ENCODE results near the gene FLOT1.

The FLOT1 gene

GRCh38 chr6:30689985-30690384 lies 52.5 kb downstream of the FLOT1 start:
- Histone ChIP-seq H3K4me3 (ENCODE audit: low read length) (peak overlapping the region; percentile 74), H3K9me3 (ENCODE audit: control insufficient read depth, low read length) (no peaks in the 10 kb centered on the region), H3K9ac (ENCODE audit: low read length) (peak overlapping the region; percentile 50), H3K36me3 (ENCODE audit: control insufficient read depth, insufficient read depth, low read length) (no peaks in the 10 kb centered on the region), H3K4me1 (ENCODE audit: control insufficient read depth, insufficient read depth, low read length) (peaks cover 34% of the 10 kb centered on the region), H3K27me3 (ENCODE audit: control insufficient read depth, insufficient read depth, low read length) (peaks cover 3% of the 10 kb centered on the region)

- no peaks in the 10 kb centered on the region for H3K9me3 ChIP-seq (ENCODE audit: control insufficient read depth, low read length)
- H3K4me3 ChIP-seq (ENCODE audit: low read length), result no peak overlapping the region
- H3K27me3 ChIP-seq (ENCODE audit: control insufficient read depth, insufficient read depth, low read length), result peaks cover 3% of the 10 kb centered on the region
- H3K4me1 ChIP-seq (ENCODE audit: control insufficient read depth, insufficient read depth, low read length), result peaks cover 37% of the 10 kb centered on the region
- no peaks in the 10 kb centered on the region for H3K36me3 ChIP-seq (ENCODE audit: control insufficient read depth, insufficient read depth, low read length)
- H3K9ac ChIP-seq (ENCODE audit: low read length), result no peak overlapping the region
These were observed 53.2 kb downstream of the FLOT1 start for GRCh38 chr6:30689022-30689865.

- no peaks in the 10 kb centered on the region for H3K9me3 ChIP-seq (ENCODE audit: control insufficient read depth, low read length)
- no peak overlapping the region for H3K4me3 ChIP-seq (ENCODE audit: low read length)
- H3K27me3 ChIP-seq (ENCODE audit: control insufficient read depth, insufficient read depth, low read length), result peaks cover 3% of the 10 kb centered on the region
- H3K9ac ChIP-seq (ENCODE audit: low read length), result no peak overlapping the region
- no peaks in the 10 kb centered on the region for H3K36me3 ChIP-seq (ENCODE audit: control insufficient read depth, insufficient read depth, low read length)
- peaks cover 37% of the 10 kb centered on the region for H3K4me1 ChIP-seq (ENCODE audit: control insufficient read depth, insufficient read depth, low read length)
These were observed 53.9 kb downstream of the FLOT1 start for GRCh38 chr6:30688569-30688968.

GRCh38 chr6:30687659-30688431 lies 54.6 kb downstream of the FLOT1 start:
- Histone ChIP-seq H3K27me3 (ENCODE audit: control insufficient read depth, insufficient read depth, low read length) (peaks cover 3% of the 10 kb centered on the region), H3K4me3 (ENCODE audit: low read length) (no peak overlapping the region), H3K9me3 (ENCODE audit: control insufficient read depth, low read length) (no peaks in the 10 kb centered on the region), H3K9ac (ENCODE audit: low read length) (peak overlapping the region; percentile 71), H3K36me3 (ENCODE audit: control insufficient read depth, insufficient read depth, low read length) (no peaks in the 10 kb centered on the region), H3K4me1 (ENCODE audit: control insufficient read depth, insufficient read depth, low read length) (peaks cover 37% of the 10 kb centered on the region)

- peaks cover 3% of the 10 kb centered on the region for H3K27me3 ChIP-seq (ENCODE audit: control insufficient read depth, insufficient read depth, low read length)
- H3K4me1 ChIP-seq (ENCODE audit: control insufficient read depth, insufficient read depth, low read length), result peaks cover 43% of the 10 kb centered on the region
- no peaks in the 10 kb centered on the region for H3K9me3 ChIP-seq (ENCODE audit: control insufficient read depth, low read length)
- no peaks in the 10 kb centered on the region for H3K36me3 ChIP-seq (ENCODE audit: control insufficient read depth, insufficient read depth, low read length)
- peak overlapping the region; percentile 71 for H3K9ac ChIP-seq (ENCODE audit: low read length)
- H3K4me3 ChIP-seq (ENCODE audit: low read length), result peak overlapping the region; percentile 61
These were observed 55.4 kb downstream of the FLOT1 start for GRCh38 chr6:30686908-30687658.

- peaks cover 43% of the 10 kb centered on the region for H3K4me1 ChIP-seq (ENCODE audit: control insufficient read depth, insufficient read depth, low read length)
- peak within 1 kb of the TSS; percentile 71 for H3K9ac ChIP-seq (ENCODE audit: low read length)
- peaks cover 3% of the 10 kb centered on the region for H3K27me3 ChIP-seq (ENCODE audit: control insufficient read depth, insufficient read depth, low read length)
- H3K9me3 ChIP-seq (ENCODE audit: control insufficient read depth, low read length), result no peaks in the 10 kb centered on the region
- H3K36me3 ChIP-seq (ENCODE audit: control insufficient read depth, insufficient read depth, low read length), result no peaks in the 10 kb centered on the region
- peak within 1 kb of the TSS; percentile 61 for H3K4me3 ChIP-seq (ENCODE audit: low read length)
These were observed 56.2 kb downstream of the FLOT1 start, which contains the start of gene PPP1R18 for GRCh38 chr6:30686009-30686907. Gene PPP1R18 (minus strand): TSS chr6:30686645. CDS start chr6:30686018, 627 bp downstream.

GRCh38 chr6:30685157-30686008 lies 57.1 kb downstream of the FLOT1 start:
- peaks cover 42% of the 10 kb centered on the region for H3K4me1 ChIP-seq (ENCODE audit: control insufficient read depth, insufficient read depth, low read length)
- H3K27me3 ChIP-seq (ENCODE audit: control insufficient read depth, insufficient read depth, low read length), result peaks cover 3% of the 10 kb centered on the region
- no peaks in the 10 kb centered on the region for H3K36me3 ChIP-seq (ENCODE audit: control insufficient read depth, insufficient read depth, low read length)
- peak overlapping the region; percentile 55 for H3K4me3 ChIP-seq (ENCODE audit: low read length)
- no peaks in the 10 kb centered on the region for H3K9me3 ChIP-seq (ENCODE audit: control insufficient read depth, low read length)
- H3K9ac ChIP-seq (ENCODE audit: low read length), result peak overlapping the region; percentile 71

GRCh38 chr6:30684386-30685156 lies 57.9 kb downstream of the FLOT1 start:
- Histone ChIP-seq H3K27me3 (ENCODE audit: control insufficient read depth, insufficient read depth, low read length) (peaks cover 6% of the 10 kb centered on the region), H3K9me3 (ENCODE audit: control insufficient read depth, low read length) (no peaks in the 10 kb centered on the region), H3K36me3 (ENCODE audit: control insufficient read depth, insufficient read depth, low read length) (no peaks in the 10 kb centered on the region), H3K4me1 (ENCODE audit: control insufficient read depth, insufficient read depth, low read length) (peaks cover 38% of the 10 kb centered on the region), H3K4me3 (ENCODE audit: low read length) (peak overlapping the region; percentile 55), H3K9ac (ENCODE audit: low read length) (peak overlapping the region; percentile 71)

- Histone ChIP-seq H3K27me3 (ENCODE audit: control insufficient read depth, insufficient read depth, low read length) (peaks cover 8% of the 10 kb centered on the region), H3K4me1 (ENCODE audit: control insufficient read depth, insufficient read depth, low read length) (peaks cover 43% of the 10 kb centered on the region), H3K36me3 (ENCODE audit: control insufficient read depth, insufficient read depth, low read length) (no peaks in the 10 kb centered on the region), H3K9ac (ENCODE audit: low read length) (peak overlapping the region; percentile 60), H3K4me3 (ENCODE audit: low read length) (peak overlapping the region; percentile 19), H3K9me3 (ENCODE audit: control insufficient read depth, low read length) (no peaks in the 10 kb centered on the region)
These were observed 58.5 kb downstream of the FLOT1 start for GRCh38 chr6:30683980-30684338.

All from mucosa of stomach (tissue), 1 donor.